HCT116 (cell line): ENCODE data around the gene NPEPL1. TPM values are rescaled to one million over a fixed set of nuclear protein-coding genes. Genes with fewer than 3 reads are reported as not detected.

Experiments used
- ATAC-seq: fragments of 200-7000 bp; cut with Tn5 transposase; 2 replicates; pipeline ENCODE4 v1.9.1; 2020; ENCODE audit warnings: mild to moderate bottlenecking, moderate library complexity
- BruUV-seq: library from RNA; stranded (reverse); fragments of 400-500 nt; replicated peaks from 2 replicates; lab custom pipeline; 2021; lab: Mats Ljungman, UMichigan
- CTCF ChIA-PET: fragments of 300-600 bp; sonication (Branson Sonifier 250); formaldehyde crosslinking; loops from one replicate; lab custom pipeline; 2021; ENCODE audit warnings: antibody characterized with exemption; lab: Charles Lee
- POLR2A ChIA-PET: fragments of 300-600, 350-600 bp; sonication (Branson Sonifier 250); formaldehyde crosslinking; loops from one replicate; lab custom pipeline; 2021; ENCODE audit warnings: antibody characterized with exemption; lab: Charles Lee
- RAD21 ChIA-PET, 2 experiments: fragments of 300-600 bp; sonication (Branson Sonifier 250); formaldehyde crosslinking; loops; one replicate each; lab custom pipeline; 2023; ENCODE audit warnings: low total read pairs in 2 of 2; ENCODE audit not compliant: uncharacterized antibody in 2 of 2, unreplicated experiment in 2 of 2, low non-redundant PET in 1 of 2; lab: Charles Lee
- DNase-seq: peaks from one replicate; pipeline ENCODE4 v3.0.0-alpha.2; 2010; ENCODE audit warnings: low read depth, low spot score
- H2AFZ ChIP-seq: fragments of 200-600 bp; shearing (Covaris generic), sonication (generic); 2 replicates; pipeline ENCODE4 v1.6.1; 2017; ENCODE audit warnings: low read depth, mixed run types, mixed read lengths, antibody characterized with exemption, low read length; ENCODE audit not compliant: poor library complexity, severe bottlenecking
- H3K27ac ChIP-seq: 2 replicates; pipeline ENCODE4 v1.5.1; 2012; ENCODE audit warnings: low read depth, low read length
- H3K27me3 ChIP-seq: fragments of 200-600 bp; sonication (generic); 2 replicates; pipeline ENCODE4 v1.6.1; 2016; ENCODE audit warnings: mixed run types, low read length, mixed read lengths; ENCODE audit not compliant: insufficient read depth
- H3K36me3 ChIP-seq, 2 experiments: fragments of 200-500 bp in 1 of 2; fragments of 200-600 bp in 1 of 2; sonication (Bioruptor generic) in 1 of 2; sonication (generic) in 1 of 2; 2 replicates each; pipeline versions ENCODE4 v1.5.1 to v1.6.1; 2014 to 2016; ENCODE audit warnings: low read length in 2 of 2, inconsistent platforms in 1 of 2, mixed read lengths in 1 of 2, mixed run types in 1 of 2; ENCODE audit not compliant: insufficient read depth in 2 of 2, control insufficient read depth in 1 of 2
- H3K4me1 ChIP-seq, 2 experiments: fragments of 200-600 bp in 1 of 2; sonication (generic) in 1 of 2; 2 replicates each; pipeline versions ENCODE4 v1.5.1 to v1.6.1; 2012 to 2017; ENCODE audit warnings: low read length in 2 of 2, inconsistent platforms in 1 of 2, mild to moderate bottlenecking in 1 of 2, mixed read lengths in 1 of 2, mixed run types in 1 of 2, moderate library complexity in 1 of 2; ENCODE audit not compliant: insufficient read depth in 2 of 2, control insufficient read depth in 1 of 2
- H3K4me2 ChIP-seq: fragments of 200-600 bp; sonication (generic); 2 replicates; pipeline ENCODE4 v1.6.1; 2017; ENCODE audit warnings: mixed run types, low read length, mixed read lengths
- H3K4me3 ChIP-seq, 2 experiments: fragments of 200-600 bp in 1 of 2; sonication (generic) in 1 of 2; replicated peaks in 1 of 2; 2 replicates each; pipeline ENCODE4 v1.5.1; 2011 to 2016; ENCODE audit warnings: low read length in 2 of 2, control low read depth in 1 of 2, low read depth in 1 of 2, mild to moderate bottlenecking in 1 of 2, mixed read lengths in 1 of 2, mixed run types in 1 of 2
- H3K79me2 ChIP-seq: fragments of 200-600 bp; sonication (generic); 2 replicates; pipeline ENCODE4 v1.6.1; 2017; ENCODE audit warnings: mild to moderate bottlenecking, mixed run types, low read length, moderate library complexity, mixed read lengths; ENCODE audit not compliant: insufficient read depth
- H3K9ac ChIP-seq: fragments of 200-600 bp; sonication (generic); 2 replicates; pipeline ENCODE4 v1.6.1; 2016; ENCODE audit warnings: low read length, mixed read lengths
- H3K9me2 ChIP-seq: fragments of 200-600 bp; sonication (generic), shearing (Covaris generic); 2 replicates; pipeline ENCODE4 v1.6.1; 2017; ENCODE audit warnings: mixed run types, mild to moderate bottlenecking, moderate library complexity; ENCODE audit not compliant: insufficient read depth
- H3K9me3 ChIP-seq, 2 experiments: fragments of 200-500 bp in 1 of 2; fragments of 200-600 bp in 1 of 2; sonication (Bioruptor generic) in 1 of 2; sonication (generic) in 1 of 2; 2 replicates each; pipeline ENCODE4 v1.6.1; 2014 to 2017; ENCODE audit warnings: low read length in 2 of 2, mixed read lengths in 2 of 2, inconsistent platforms in 1 of 2, low read depth in 1 of 2, mild to moderate bottlenecking in 1 of 2, mixed run types in 1 of 2, moderate library complexity in 1 of 2; ENCODE audit not compliant: control insufficient read depth in 1 of 2, insufficient read depth in 1 of 2
- H4K20me1 ChIP-seq: fragments of 200-600 bp; sonication (generic), shearing (Covaris generic); 2 replicates; pipeline ENCODE4 v1.6.1; 2017; ENCODE audit warnings: mixed run types, mild to moderate bottlenecking, moderate library complexity; ENCODE audit not compliant: insufficient read depth
- ATF3 ChIP-seq: IDR thresholded peaks from 2 replicates; pipeline ENCODE4 v1.6.1; 2012
- CBX3 ChIP-seq: IDR thresholded peaks from 2 replicates; pipeline ENCODE4 v1.6.1; 2012; ENCODE audit warnings: low read depth
- CEBPB ChIP-seq: IDR thresholded peaks from 2 replicates; pipeline ENCODE4 v1.6.1; 2012; ENCODE audit warnings: low read depth
- CTCF ChIP-seq, 3 experiments: fragments of 200-600 bp in 1 of 3; sonication (generic) in 1 of 3; IDR thresholded peaks in 2 of 3; conservative IDR thresholded peaks in 1 of 3; 2 replicates each; pipeline ENCODE4 v1.5.1; 2012 to 2017; ENCODE audit warnings: low read depth in 2 of 3, low read length in 2 of 3, antibody characterized with exemption in 1 of 3, borderline replicate concordance in 1 of 3, control low read depth in 1 of 3, mild to moderate bottlenecking in 1 of 3, mixed read lengths in 1 of 3, mixed run types in 1 of 3, moderate library complexity in 1 of 3; ENCODE audit not compliant: insufficient read depth in 1 of 3
- ELF1 ChIP-seq: IDR thresholded peaks from 2 replicates; pipeline ENCODE4 v1.6.1; 2012; ENCODE audit warnings: low read depth, borderline replicate concordance
- EZH2 ChIP-seq: fragments of 200-600 bp; sonication (generic); IDR thresholded peaks from 2 replicates; pipeline ENCODE4 v1.6.1; 2017; ENCODE audit warnings: antibody characterized with exemption, mixed run types
- EZH2phosphoT487 ChIP-seq: fragments of 200-600 bp; IDR thresholded peaks from 2 replicates; pipeline ENCODE4 v1.6.1; 2018; ENCODE audit warnings: antibody characterized with exemption, borderline replicate concordance
- FOSL1 ChIP-seq: IDR thresholded peaks from 2 replicates; pipeline ENCODE4 v1.6.1; 2012; ENCODE audit warnings: low read depth
- JUND ChIP-seq: IDR thresholded peaks from 2 replicates; pipeline ENCODE4 v1.6.1; 2012
- POLR2A ChIP-seq: IDR thresholded peaks from 2 replicates; pipeline ENCODE4 v1.7.0; 2011; ENCODE audit warnings: borderline replicate concordance; ENCODE audit not compliant: insufficient read depth, insufficient read length; ENCODE audit errors: extremely low read depth
- POLR2AphosphoS5 ChIP-seq: IDR thresholded peaks from 2 replicates; pipeline ENCODE4 v1.6.1; 2011; ENCODE audit warnings: mild to moderate bottlenecking, low read depth, low read length, moderate library complexity
- RAD21 ChIP-seq: IDR thresholded peaks from 2 replicates; pipeline ENCODE4 v1.6.1; 2012; ENCODE audit warnings: low read depth, mild to moderate bottlenecking
- SIN3A ChIP-seq: IDR thresholded peaks from 2 replicates; pipeline ENCODE4 v1.6.1; 2012; ENCODE audit warnings: low read depth
- SP1 ChIP-seq: IDR thresholded peaks from 2 replicates; pipeline ENCODE4 v1.6.1; 2012; ENCODE audit warnings: low read depth
- SRF ChIP-seq: IDR thresholded peaks from 2 replicates; pipeline ENCODE4 v1.6.1; 2012; ENCODE audit warnings: low read depth
- TCF7L2 ChIP-seq: IDR thresholded peaks from 2 replicates; pipeline ENCODE4 v1.7.0; 2011; ENCODE audit warnings: borderline replicate concordance, inconsistent platforms; ENCODE audit not compliant: insufficient read depth, insufficient read length; ENCODE audit errors: extremely low read depth
- YY1 ChIP-seq: IDR thresholded peaks from 2 replicates; pipeline ENCODE4 v1.6.1; 2011; ENCODE audit warnings: low read length, low read depth, moderate library complexity, mild to moderate bottlenecking; ENCODE audit not compliant: insufficient replicate concordance; ENCODE audit errors: extremely low read depth
- ZFX ChIP-seq: fragments of 450-650 bp; IDR thresholded peaks from 2 replicates; pipeline ENCODE4 v1.6.1; 2017
- ZNF274 ChIP-seq: fragments of 200-500 bp; sonication (Bioruptor generic); IDR thresholded peaks from 2 replicates; pipeline ENCODE4 v1.6.1; 2014; ENCODE audit warnings: mild to moderate bottlenecking, low read depth, low read length, inconsistent platforms
- intact Hi-C: fragments of 100-400 bp; cut with micrococcal nuclease; formaldehyde crosslinking; loops from 2 replicates; pipeline ENCODE4 v1.10.0; 2022
- total RNA-seq: library from RNA; stranded (reverse); gene quantifications from one replicate; pipeline ENCODE4 v1.2.1, GENCODE V29; 2021; ENCODE audit not compliant: unreplicated experiment

The NPEPL1 gene
- total RNA-seq, 1 experiment from 2014 or later, result 16.6 TPM

GRCh38 chr20:58676161-58676560 is 16.4 kb upstream of the NPEPL1 start:
- BruUV-seq, result no TSS peak
- no peaks in the 10 kb centered on the region for H3K4me1 ChIP-seq
- no peaks in the 10 kb centered on the region for H4K20me1 ChIP-seq
- no peak for TF ChIP-seq ZNF274
- H3K27ac ChIP-seq, result no peak overlapping the region
- H3K27me3 ChIP-seq, result no peaks in the 10 kb centered on the region
- ATAC-seq, result no peak
- H3K9me2 ChIP-seq, result no peaks in the 10 kb centered on the region
- H3K4me3 ChIP-seq, result no peak overlapping the region
- peaks cover 33 to 40% of the 10 kb centered on the region in 2 experiments for H3K36me3 ChIP-seq
- H3K79me2 ChIP-seq, result no peaks in the 10 kb centered on the region
- ChIA-PET CTCF (no interaction called here), RAD21 (no interaction called here), POLR2A (no interaction called here)
- H2AFZ ChIP-seq, result no peak overlapping the region
- intact Hi-C loops, result no loop called here
- H3K9me3 ChIP-seq, result no peaks in the 10 kb centered on the region
- H3K9ac ChIP-seq, result no peak overlapping the region
- H3K4me2 ChIP-seq, result no peak overlapping the region
- no peak for DNase-seq

GRCh38 chr20:58677079-58677604 is 15.5 kb upstream of the NPEPL1 start:
- ATAC-seq (no peak), DNase-seq (no peak)
- no TSS peak for BruUV-seq
- no peak overlapping the region for H3K27ac ChIP-seq
- ChIA-PET RAD21 (no interaction called here), POLR2A (no interaction called here), CTCF (no interaction called here)
- H2AFZ ChIP-seq, result no peak overlapping the region
- no peaks in the 10 kb centered on the region for H4K20me1 ChIP-seq
- no peaks in the 10 kb centered on the region for H3K9me3 ChIP-seq
- no peak overlapping the region for H3K4me3 ChIP-seq
- intact Hi-C loops, result no loop called here
- no peak overlapping the region for H3K4me2 ChIP-seq
- no peaks in the 10 kb centered on the region for H3K9me2 ChIP-seq
- no peak overlapping the region for H3K9ac ChIP-seq
- peaks cover 30 to 37% of the 10 kb centered on the region in 2 experiments for H3K36me3 ChIP-seq
- H3K79me2 ChIP-seq, result no peaks in the 10 kb centered on the region
- H3K27me3 ChIP-seq, result no peaks in the 10 kb centered on the region
- H3K4me1 ChIP-seq, result no peaks in the 10 kb centered on the region
- TF ChIP-seq SIN3A, result no peak
- TF ChIP-seq SP1, result no peak
- TF ChIP-seq TCF7L2, result no peak
- no peak for TF ChIP-seq ELF1
- no peak for TF ChIP-seq SRF
- TF ChIP-seq YY1, result no peak
- no peak for TF ChIP-seq CTCF (IDR thresholded peaks at IDR 0.05 in 2 of 3, conservative IDR thresholded peaks at IDR 0.05 in 1 of 3; ENCODE audit: borderline replicate concordance in 1 of 3, insufficient read depth in 1 of 3, low read depth in 2 of 3, low read length in 2 of 3)
- no peak for TF ChIP-seq EZH2phosphoT487
- TF ChIP-seq CEBPB, result no peak
- TF ChIP-seq ZNF274, result no peak
- no peak for TF ChIP-seq RAD21
- no peak for TF ChIP-seq ZFX
- TF ChIP-seq FOSL1, result no peak
- no peak for TF ChIP-seq POLR2A
- TF ChIP-seq ATF3, result no peak
- TF ChIP-seq EZH2, result no peak
- no peak for TF ChIP-seq CBX3
- TF ChIP-seq JUND, result no peak
- no peak for TF ChIP-seq POLR2AphosphoS5
